Calu3 (cell line): Measurements from ENCODE around the gene CHPF. TPM values are rescaled to one million over a fixed set of nuclear protein-coding genes. Genes with fewer than 3 reads are reported as not detected.

ENCODE experiments used
- BruUV-seq: library from RNA; stranded (reverse); fragments of 400-500 nt; replicated peaks from 2 replicates; lab custom pipeline; 2021; lab: Mats Ljungman, UMichigan
- CTCF ChIA-PET: fragments of 300-600 bp; sonication (Branson Sonifier 250); formaldehyde crosslinking; loops from one replicate; lab custom pipeline; 2022; ENCODE audit warnings: antibody characterized with exemption; lab: Charles Lee
- DNase-seq: peaks from one replicate; pipeline ENCODE4 v3.0.0; 2022
- H3K27ac Mint-ChIP-seq: one replicate; pipeline ENCODE4 v1.8.0; 2022; ENCODE audit warnings: mixed read lengths; ENCODE audit not compliant: unreplicated experiment
- H3K27me3 Mint-ChIP-seq: one replicate; pipeline ENCODE4 v1.8.0; 2022; ENCODE audit warnings: mixed read lengths; ENCODE audit not compliant: unreplicated experiment
- H3K36me3 Mint-ChIP-seq: one replicate; pipeline ENCODE4 v1.8.0; 2022; ENCODE audit warnings: mild to moderate bottlenecking, moderate library complexity, mixed read lengths; ENCODE audit not compliant: insufficient read depth, unreplicated experiment
- H3K4me1 Mint-ChIP-seq: one replicate; pipeline ENCODE4 v1.8.0; 2022; ENCODE audit warnings: mild to moderate bottlenecking, low read depth, mixed read lengths; ENCODE audit not compliant: unreplicated experiment
- H3K4me3 Mint-ChIP-seq: one replicate; pipeline ENCODE4 v1.8.0; 2022; ENCODE audit warnings: mild to moderate bottlenecking, low read depth, moderate library complexity, mixed read lengths; ENCODE audit not compliant: unreplicated experiment
- H3K9me3 Mint-ChIP-seq: one replicate; pipeline ENCODE4 v1.8.0; 2022; ENCODE audit warnings: low read depth, mixed read lengths; ENCODE audit not compliant: unreplicated experiment
- CTCF ChIP-seq: fragments of 200-600 bp; IDR thresholded peaks from one replicate; pipeline ENCODE4 v1.8.0; 2022; ENCODE audit warnings: antibody characterized with exemption; ENCODE audit not compliant: unreplicated experiment
- intact Hi-C: fragments of 100-400 bp; cut with micrococcal nuclease; formaldehyde crosslinking; loops from one replicate; pipeline ENCODE4 v1.10.0; 2022; ENCODE audit not compliant: unreplicated experiment
- total RNA-seq: library from RNA; stranded (reverse); gene quantifications from 2 replicates; pipeline ENCODE4 v1.2.3, GENCODE V29; 2022

The CHPF gene
- total RNA-seq, 1 experiment from 2014 or later, result 141 TPM

GRCh38 chr2:219537657-219538488 lies 5.7 kb downstream of the CHPF start:
- intact Hi-C loops, result no loop called here
- Mint-ChIP-seq H3K27ac (peak overlapping the region; percentile 53), H3K4me1 (peaks cover 27% of the 10 kb centered on the region), H3K27me3 (peaks cover 13% of the 10 kb centered on the region), H3K4me3 (no peak overlapping the region), H3K9me3 (no peaks in the 10 kb centered on the region), H3K36me3 (peaks cover 54% of the 10 kb centered on the region)
- no TSS peak for BruUV-seq
- TF ChIP-seq CTCF, result peak; percentile 19
- DNase-seq, result peak; percentile 69
- CTCF ChIA-PET, result interaction anchor here (0.5 to 1.3 kb wide), 8 partner anchors 10 to 565 kb away, joined by 3 to 8 read pairs (median 5); no protein-coding TSS in a partner anchor

- intact Hi-C loops, result no loop called here
- CTCF ChIA-PET, result interaction anchor here (0.5 to 1.3 kb wide), 7 partner anchors 9 to 152 kb away, joined by 3 to 8 read pairs (median 5); no protein-coding TSS in a partner anchor
- peaks cover 24% of the 10 kb centered on the region for H3K4me1 Mint-ChIP-seq
- TF ChIP-seq CTCF, result no peak
- peaks cover 45% of the 10 kb centered on the region for H3K36me3 Mint-ChIP-seq
- H3K27me3 Mint-ChIP-seq, result peaks cover 22% of the 10 kb centered on the region
- no peak overlapping the region for H3K4me3 Mint-ChIP-seq
- no TSS peak for BruUV-seq
- no peak for DNase-seq
- H3K27ac Mint-ChIP-seq, result peak overlapping the region; percentile 70
- no peaks in the 10 kb centered on the region for H3K9me3 Mint-ChIP-seq
Observed at GRCh38 chr2:219536967-219537366, 6.6 kb downstream of the CHPF start.

GRCh38 chr2:219536425-219536824 lies 7.2 kb downstream of the CHPF start:
- CTCF ChIA-PET, result interaction anchor here (1.3 kb wide), 1 partner anchor 9 kb away, joined by 3 read pairs; no protein-coding TSS in a partner anchor
- no peak overlapping the region for H3K4me3 Mint-ChIP-seq
- intact Hi-C loops, result no loop called here
- no peaks in the 10 kb centered on the region for H3K9me3 Mint-ChIP-seq
- peaks cover 19% of the 10 kb centered on the region for H3K4me1 Mint-ChIP-seq
- no TSS peak for BruUV-seq
- TF ChIP-seq CTCF, result no peak
- DNase-seq, result no peak
- H3K27me3 Mint-ChIP-seq, result peaks cover 27% of the 10 kb centered on the region
- H3K36me3 Mint-ChIP-seq, result peaks cover 40% of the 10 kb centered on the region
- peak overlapping the region; percentile 70 for H3K27ac Mint-ChIP-seq

DNA sequence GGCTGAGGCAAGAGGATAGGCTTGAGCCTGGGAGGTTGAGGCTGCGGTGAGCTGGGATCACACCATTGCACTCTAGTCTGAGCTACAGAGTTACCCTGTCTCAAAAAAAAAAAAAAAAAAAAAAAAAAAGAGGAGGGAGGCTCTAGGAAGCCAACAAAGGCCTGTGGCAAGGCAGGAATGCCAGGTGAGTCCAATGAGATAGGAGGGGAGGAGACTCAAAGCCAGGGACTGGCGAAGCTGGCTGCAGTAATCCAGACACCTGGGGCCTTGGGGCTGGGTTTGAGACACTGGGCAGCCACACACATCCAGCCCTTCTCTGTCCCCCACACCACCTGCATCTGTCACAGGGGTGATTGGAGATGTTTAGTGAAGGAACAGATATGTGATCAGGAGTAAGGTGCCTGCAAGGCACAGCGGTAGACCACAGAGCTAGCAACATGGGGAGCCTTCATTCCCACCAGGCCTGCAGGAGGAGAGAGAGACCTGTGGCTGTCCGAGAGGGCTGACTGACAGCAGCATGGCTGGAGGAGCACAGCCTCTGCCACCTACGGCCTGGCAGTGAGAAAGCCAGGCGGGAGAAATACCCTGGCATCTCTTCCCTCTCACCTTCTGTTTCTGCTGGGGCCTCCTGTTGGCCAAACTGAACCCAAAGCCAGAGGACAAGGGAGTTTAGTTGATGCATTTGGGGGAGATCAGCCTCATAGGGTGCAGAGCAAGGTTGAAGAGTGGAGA lies 9.5 kb downstream of the CHPF start:
- no TSS peak for BruUV-seq
- CTCF ChIA-PET, result no interaction called here
- Mint-ChIP-seq H3K36me3 (peaks cover 25% of the 10 kb centered on the region), H3K27me3 (peaks cover 50% of the 10 kb centered on the region), H3K4me1 (peaks cover 18% of the 10 kb centered on the region), H3K27ac (no peak overlapping the region), H3K4me3 (no peak overlapping the region), H3K9me3 (no peaks in the 10 kb centered on the region)
- no peak for TF ChIP-seq CTCF
- intact Hi-C loops, result no loop called here
- DNase-seq, result no peak
